NOMO-1 treated with dmso at 0.1 percent for 144 hours (cell line): ENCODE measurements around the gene CLRN2.
A peak's percentile ranks its signal among the peaks of the same experiment; 100 is the strongest.
"Not testable (repeated sequence)": the region's sequence is repeated elsewhere in the genome, so short reads cannot be mapped to it uniquely, and the experiment has no call there.

Experiments
- DNase-seq: peaks from one replicate; lab custom pipeline; 2025; ENCODE audit not compliant: unreplicated experiment; lab: John Stamatoyannopoulos, UW

Gene CLRN2

GRCh38 chr4:17502756-17503155 is 12.2 kb upstream of the CLRN2 start:
- no peak for DNase-seq

- DNase-seq: no peak
Measured at GRCh38 chr4:17504081-17504480, 10.9 kb upstream of the CLRN2 start.

- no peak for DNase-seq
Measured at GRCh38 chr4:17510582-17510981, 4.4 kb upstream of the CLRN2 start.

GRCh38 chr4:17511051-17511450 is 3.9 kb upstream of the CLRN2 start:
- DNase-seq: no peak

GRCh38 chr4:17511509-17511949 is 3.4 kb upstream of the CLRN2 start:
- DNase-seq: no peak

GRCh38 chr4:17511950-17512795 is 2.8 kb upstream of the CLRN2 start, which contains the start of gene QDPR:
Gene QDPR (minus strand): TSS chr4:17512090. CDS start chr4:17512054, 36 bp downstream.
- DNase-seq: peak; percentile 63

GRCh38 chr4:17512973-17513665 is 1.8 kb upstream of the CLRN2 start:
- DNase-seq: no peak

GRCh38 chr4:17515445-17516407 is 761 bp downstream of the CLRN2 start:
- no peak for DNase-seq

- DNase-seq: no peak
Measured at GRCh38 chr4:17516980-17517379, 2.0 kb downstream of the CLRN2 start.

- DNase-seq: no peak
Measured at GRCh38 chr4:17517664-17518063, 2.7 kb downstream of the CLRN2 start.

- no peak for DNase-seq
Measured at GRCh38 chr4:17521595-17521994, 6.6 kb downstream of the CLRN2 start.

- DNase-seq: no peak
Measured at GRCh38 chr4:17523662-17524061, 8.7 kb downstream of the CLRN2 start.

GRCh38 chr4:17526695-17527477 is 11.9 kb downstream of the CLRN2 start:
- no peak for DNase-seq

- DNase-seq: no peak
Measured at GRCh38 chr4:17528551-17529165, 13.7 kb downstream of the CLRN2 start.

- peak; percentile 22 for DNase-seq
Measured at GRCh38 chr4:17531538-17532285, 16.7 kb downstream of the CLRN2 start.

- no peak for DNase-seq
Measured at GRCh38 chr4:17534705-17535104, 19.7 kb downstream of the CLRN2 start.

- DNase-seq: no peak
Measured at GRCh38 chr4:17535242-17535641, 20.3 kb downstream of the CLRN2 start.

GRCh38 chr4:17535906-17536305 is 20.9 kb downstream of the CLRN2 start:
- no peak for DNase-seq

GRCh38 chr4:17537060-17537459 is 22.1 kb downstream of the CLRN2 start:
- DNase-seq: not testable (repeated sequence)
